DOHH2 (cell line): ENCODE measurements around the gene WARS2.

Source experiments
- H3F3A ChIP-seq: fragments of 200-600 bp; sonication (generic), shearing (Covaris generic); 2 replicates; pipeline ENCODE4 v1.6.0; 2016; ENCODE audit warnings: antibody characterized with exemption, mild to moderate bottlenecking; ENCODE audit not compliant: control insufficient read depth, insufficient read depth
- H3K27ac ChIP-seq: fragments of 200-600 bp; sonication (generic); 2 replicates; pipeline ENCODE4 v1.5.1; 2014; ENCODE audit warnings: low read depth, mild to moderate bottlenecking, low read length, moderate library complexity
- H3K27me3 ChIP-seq: fragments of 200-600 bp; sonication (generic); 2 replicates; pipeline ENCODE4 v1.6.1; 2014; ENCODE audit warnings: mild to moderate bottlenecking, low read length, mixed read lengths; ENCODE audit not compliant: control insufficient read depth
- H3K36me3 ChIP-seq: fragments of 200-600 bp; sonication (generic); 2 replicates; pipeline ENCODE4 v1.6.1; 2014; ENCODE audit warnings: mild to moderate bottlenecking, low read length, moderate library complexity, mixed read lengths; ENCODE audit not compliant: control insufficient read depth
- H3K4me1 ChIP-seq: fragments of 200-600 bp; sonication (generic); 2 replicates; pipeline ENCODE4 v1.6.1; 2014; ENCODE audit warnings: mild to moderate bottlenecking, low read length, mixed read lengths; ENCODE audit not compliant: control insufficient read depth
- H3K4me2 ChIP-seq: fragments of 200-600 bp; sonication (generic); 2 replicates; pipeline ENCODE4 v1.6.0; 2014; ENCODE audit warnings: mild to moderate bottlenecking, low read length, moderate library complexity
- H3K4me3 ChIP-seq: fragments of 200-600 bp; sonication (generic); 2 replicates; pipeline ENCODE4 v1.5.1; 2014; ENCODE audit warnings: mild to moderate bottlenecking, low read length, mixed read lengths
- H3K79me2 ChIP-seq: fragments of 200-600 bp; sonication (generic); 2 replicates; pipeline ENCODE4 v1.6.1; 2014; ENCODE audit warnings: mild to moderate bottlenecking, low read length, mixed read lengths; ENCODE audit not compliant: control insufficient read depth
- H3K9me2 ChIP-seq: fragments of 200-600 bp; sonication (generic); replicated peaks from 2 replicates; pipeline ENCODE4 v1.6.1; 2014; ENCODE audit warnings: mild to moderate bottlenecking, low read length, mixed read lengths; ENCODE audit not compliant: control insufficient read depth
- H3K9me3 ChIP-seq: fragments of 200-600 bp; sonication (generic); 2 replicates; pipeline ENCODE4 v1.6.1; 2014; ENCODE audit warnings: antibody characterized with exemption, low read length, mixed read lengths; ENCODE audit not compliant: control insufficient read depth, insufficient read depth
- H4K20me1 ChIP-seq: fragments of 200-600 bp; sonication (generic); 2 replicates; pipeline ENCODE4 v1.6.0; 2014; ENCODE audit warnings: low read depth, mild to moderate bottlenecking, antibody characterized with exemption, low read length, moderate library complexity; ENCODE audit not compliant: control insufficient read depth, insufficient read depth
- EZH2phosphoT487 ChIP-seq: fragments of 200-600 bp; sonication (generic); IDR thresholded peaks from 2 replicates; pipeline ENCODE4 v1.6.1; 2017; ENCODE audit warnings: borderline replicate concordance, mild to moderate bottlenecking, antibody characterized with exemption, low read length, moderate library complexity, mixed read lengths
- TF ChIP-seq, protein P1 (sequence below): fragments of 200-600 bp; sonication (generic); IDR thresholded peaks from one replicate; pipeline ENCODE4 v1.5.1; 2014; ENCODE audit warnings: antibody characterized with exemption, mild to moderate bottlenecking, low read depth, low read length; ENCODE audit not compliant: poor library complexity, severe bottlenecking

WARS2 gene

DNA sequence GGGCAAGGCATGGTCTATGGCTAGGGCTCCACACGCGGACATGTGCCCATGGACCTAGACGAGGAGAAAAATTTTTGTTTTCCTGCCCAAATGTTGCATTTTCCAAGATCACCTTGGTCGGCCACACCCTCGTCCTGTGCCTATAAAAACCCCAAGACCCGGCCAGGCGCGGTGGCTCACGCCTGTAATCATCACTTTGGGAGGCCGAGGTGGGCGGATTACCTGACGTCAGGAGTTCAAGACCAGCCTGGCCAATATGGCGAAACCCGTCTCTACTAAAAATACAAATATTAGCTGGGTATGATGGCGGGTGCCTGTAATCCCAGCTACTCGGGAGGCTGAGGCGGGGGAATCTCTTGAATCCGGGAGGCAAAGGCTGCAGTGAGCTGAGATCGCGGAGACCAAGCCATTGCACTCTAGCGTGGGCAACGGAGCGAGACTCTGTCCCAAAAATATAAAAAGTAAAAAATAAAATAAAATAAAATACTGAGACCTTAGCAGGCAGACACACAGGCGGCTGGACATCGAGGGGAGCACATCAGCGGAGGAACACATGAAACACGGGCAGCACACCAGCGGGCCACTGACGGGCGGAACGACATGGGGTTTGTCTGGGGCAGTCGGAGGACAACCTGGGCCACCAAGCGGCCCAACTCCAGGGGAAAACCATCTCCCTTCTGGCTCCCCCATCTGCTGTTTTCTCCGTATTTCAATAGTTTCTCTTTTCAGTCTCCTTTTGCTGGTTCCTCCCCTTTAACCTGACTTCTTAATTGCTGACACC lies 91.6 kb downstream of the WARS2 start:
- Histone ChIP-seq H3K9me2 (no peaks in the 10 kb centered on the region), H3K27me3 (no peaks in the 10 kb centered on the region), H3K4me1 (no peaks in the 10 kb centered on the region), H4K20me1 (no peaks in the 10 kb centered on the region), H3K4me2 (no peak overlapping the region), H3K36me3 (no peaks in the 10 kb centered on the region), H3K79me2 (no peaks in the 10 kb centered on the region), H3K27ac (no peak overlapping the region), H3K9me3 (no peaks in the 10 kb centered on the region), H3K4me3 (no peak overlapping the region), H3F3A (no peaks in the 10 kb centered on the region)
- no peak for TF ChIP-seq EZH2phosphoT487
- TF ChIP-seq, protein P1, sequence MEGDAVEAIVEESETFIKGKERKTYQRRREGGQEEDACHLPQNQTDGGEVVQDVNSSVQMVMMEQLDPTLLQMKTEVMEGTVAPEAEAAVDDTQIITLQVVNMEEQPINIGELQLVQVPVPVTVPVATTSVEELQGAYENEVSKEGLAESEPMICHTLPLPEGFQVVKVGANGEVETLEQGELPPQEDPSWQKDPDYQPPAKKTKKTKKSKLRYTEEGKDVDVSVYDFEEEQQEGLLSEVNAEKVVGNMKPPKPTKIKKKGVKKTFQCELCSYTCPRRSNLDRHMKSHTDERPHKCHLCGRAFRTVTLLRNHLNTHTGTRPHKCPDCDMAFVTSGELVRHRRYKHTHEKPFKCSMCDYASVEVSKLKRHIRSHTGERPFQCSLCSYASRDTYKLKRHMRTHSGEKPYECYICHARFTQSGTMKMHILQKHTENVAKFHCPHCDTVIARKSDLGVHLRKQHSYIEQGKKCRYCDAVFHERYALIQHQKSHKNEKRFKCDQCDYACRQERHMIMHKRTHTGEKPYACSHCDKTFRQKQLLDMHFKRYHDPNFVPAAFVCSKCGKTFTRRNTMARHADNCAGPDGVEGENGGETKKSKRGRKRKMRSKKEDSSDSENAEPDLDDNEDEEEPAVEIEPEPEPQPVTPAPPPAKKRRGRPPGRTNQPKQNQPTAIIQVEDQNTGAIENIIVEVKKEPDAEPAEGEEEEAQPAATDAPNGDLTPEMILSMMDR: no peak

DNA sequence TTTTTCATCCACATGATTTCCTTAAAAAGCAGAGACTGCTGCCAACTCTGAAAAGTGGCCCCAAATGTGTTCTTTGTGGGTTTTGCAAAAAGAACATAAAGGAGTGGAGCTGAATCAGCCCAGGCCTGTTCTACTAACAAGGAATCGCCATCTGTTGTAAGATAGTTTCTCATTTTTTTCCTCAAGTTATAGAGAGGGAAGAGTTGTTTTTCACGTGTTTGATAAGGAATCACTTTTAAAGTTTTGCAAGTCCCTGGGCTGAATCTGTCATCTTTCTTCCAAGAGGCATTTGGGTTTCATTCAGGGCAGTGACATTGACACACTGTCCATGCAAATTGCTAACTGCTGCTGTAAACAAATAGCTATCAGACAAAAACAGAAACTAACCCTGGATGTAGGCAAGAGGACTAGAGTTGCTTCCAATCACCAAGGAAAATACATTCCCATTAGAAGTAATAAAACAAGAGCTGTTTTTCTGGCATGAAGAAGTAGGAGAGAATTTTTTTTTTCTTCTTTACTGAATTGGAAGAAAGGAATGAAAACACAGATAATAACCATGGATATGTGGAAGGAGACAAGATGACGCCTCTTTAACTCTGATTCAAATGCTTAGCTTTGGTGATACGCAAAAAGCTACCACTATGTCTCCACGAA lies 93.5 kb downstream of the WARS2 start:
- H3K27me3 ChIP-seq: no peaks in the 10 kb centered on the region
- H3K36me3 ChIP-seq: no peaks in the 10 kb centered on the region
- H3K4me2 ChIP-seq: no peak overlapping the region
- no peaks in the 10 kb centered on the region for H3K79me2 ChIP-seq
- no peak overlapping the region for H3K27ac ChIP-seq
- H3F3A ChIP-seq: no peaks in the 10 kb centered on the region
- no peaks in the 10 kb centered on the region for H3K9me2 ChIP-seq
- H3K9me3 ChIP-seq: no peaks in the 10 kb centered on the region
- H3K4me1 ChIP-seq: no peaks in the 10 kb centered on the region
- TF ChIP-seq, protein P1: no peak
- no peak for TF ChIP-seq EZH2phosphoT487
- H4K20me1 ChIP-seq: no peaks in the 10 kb centered on the region
- no peak overlapping the region for H3K4me3 ChIP-seq

DNA sequence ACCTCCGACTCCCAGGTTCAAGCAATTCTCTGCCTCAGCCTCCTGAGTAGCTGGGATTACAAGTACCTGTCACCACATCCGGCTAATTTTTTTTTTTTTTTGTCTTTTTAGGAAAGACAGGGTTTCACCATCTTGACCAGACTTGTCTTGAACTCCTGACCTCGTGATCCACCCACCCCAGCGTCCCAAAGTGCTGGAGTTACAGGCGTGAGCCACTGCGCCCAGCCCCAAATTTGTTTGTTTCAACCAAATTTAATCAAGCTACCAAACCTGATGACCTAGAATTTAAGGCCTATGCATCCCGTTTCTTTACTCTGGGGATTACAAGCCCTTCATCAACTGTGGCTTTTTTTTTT lies 94.0 kb downstream of the WARS2 start:
- Histone ChIP-seq H3K4me3 (no peak overlapping the region), H3K27ac (no peak overlapping the region)
- TF ChIP-seq, protein P1: no peak
- no peak for TF ChIP-seq EZH2phosphoT487

More for the DNA sequence above, 94.0 kb downstream of the WARS2 start:
- H3F3A ChIP-seq: no peaks in the 10 kb centered on the region
- H4K20me1 ChIP-seq: no peaks in the 10 kb centered on the region
- no peak overlapping the region for H3K4me2 ChIP-seq
- no peaks in the 10 kb centered on the region for H3K27me3 ChIP-seq
- H3K9me3 ChIP-seq: no peaks in the 10 kb centered on the region
- no peaks in the 10 kb centered on the region; the same call in 1 of the 2 replicates for H3K36me3 ChIP-seq
- H3K9me2 ChIP-seq: no peaks in the 10 kb centered on the region
- no peaks in the 10 kb centered on the region for H3K4me1 ChIP-seq
- H3K79me2 ChIP-seq: no peaks in the 10 kb centered on the region
